Effector memory CD4-positive, alpha-beta T cell (primary cell): Measurements from ENCODE around the gene HOXA6.

Experiments
- DNase-seq, 3 donors: peaks; one replicate each; pipeline ENCODE4 v3.0.0-alpha.2; 2020
- H3K27ac ChIP-seq: 2 replicates; pipeline ENCODE4 v1.7.0; 2013; ENCODE audit warnings: mild to moderate bottlenecking, low read length, moderate library complexity; ENCODE audit not compliant: insufficient read depth, poor library complexity, severe bottlenecking
- H3K27me3 ChIP-seq: replicated peaks from 2 replicates; pipeline ENCODE4 v1.7.0; 2013; ENCODE audit warnings: mild to moderate bottlenecking, low read length; ENCODE audit not compliant: insufficient read depth, control insufficient read depth, poor library complexity, severe bottlenecking
- H3K36me3 ChIP-seq: 2 replicates; pipeline ENCODE4 v1.7.0; 2013; ENCODE audit warnings: mild to moderate bottlenecking, low read length, moderate library complexity; ENCODE audit not compliant: control insufficient read depth, insufficient read depth
- H3K4me1 ChIP-seq: 2 replicates; pipeline ENCODE4 v1.7.0; 2013; ENCODE audit warnings: low read length, mild to moderate bottlenecking; ENCODE audit not compliant: control insufficient read depth, insufficient read depth, poor library complexity, severe bottlenecking
- H3K4me3 ChIP-seq: 2 replicates; pipeline ENCODE4 v1.7.0; 2013; ENCODE audit warnings: low read length, low read depth, mild to moderate bottlenecking; ENCODE audit not compliant: insufficient read depth, poor library complexity, severe bottlenecking
- H3K9me3 ChIP-seq: 2 replicates; pipeline ENCODE4 v1.7.0; 2013; ENCODE audit warnings: mild to moderate bottlenecking, low read length, moderate library complexity; ENCODE audit not compliant: control insufficient read depth

Gene HOXA6

DNA sequence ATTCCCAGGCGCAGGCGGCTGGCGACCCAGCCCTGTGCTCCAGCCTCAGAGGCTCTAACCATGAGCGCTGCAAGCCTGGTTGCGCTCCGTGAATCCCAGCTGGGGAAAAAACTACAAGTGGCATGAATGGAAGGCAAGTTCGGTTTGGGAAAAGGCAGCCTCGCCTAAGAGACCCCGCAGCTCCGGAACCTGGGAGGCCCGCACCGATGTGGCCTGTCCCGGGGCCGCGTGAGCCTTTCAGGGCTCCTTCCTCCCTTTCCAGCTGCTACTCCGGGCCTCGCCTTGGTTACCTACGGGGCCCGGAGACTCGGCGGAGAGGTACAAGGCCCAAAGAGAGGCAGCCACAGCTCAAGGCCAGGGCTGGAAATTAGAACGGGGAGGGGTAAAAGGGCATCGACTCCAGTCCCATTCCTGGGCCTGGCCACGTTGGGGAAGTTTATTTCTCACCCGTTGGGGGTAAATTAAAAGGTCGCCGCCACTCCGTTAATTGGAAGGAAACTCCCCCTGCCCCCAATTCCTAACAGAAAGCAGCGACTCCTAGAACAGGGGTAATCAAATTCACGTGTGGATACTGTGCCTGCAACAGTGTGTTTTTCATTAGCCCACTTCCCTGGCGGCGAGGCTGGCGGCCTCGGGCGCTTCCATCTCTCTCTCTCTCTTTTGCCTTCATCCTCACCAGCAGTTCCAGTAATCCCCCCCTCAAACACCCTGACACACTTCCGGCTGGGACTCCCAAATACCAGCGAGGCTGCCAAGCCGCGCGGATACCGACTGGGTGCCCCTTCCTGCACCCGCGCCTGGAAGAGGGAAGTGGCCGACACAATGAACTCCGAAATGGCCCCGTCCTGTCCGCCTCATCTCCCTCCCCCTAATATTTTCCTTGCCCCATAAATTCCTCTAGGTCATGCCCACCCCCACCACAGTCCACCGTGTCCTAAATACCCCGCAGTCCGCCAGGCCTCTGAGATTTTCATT is 19.2 kb upstream of the HOXA6 start:
- Histone ChIP-seq H3K4me1 (peaks cover 36% of the 10 kb centered on the region), H3K27ac (no peak overlapping the region), H3K9me3 (no peaks in the 10 kb centered on the region), H3K36me3 (no peaks in the 10 kb centered on the region), H3K27me3 (peaks cover 93% of the 10 kb centered on the region), H3K4me3 (no peak overlapping the region)
- DNase-seq = no peak

DNA sequence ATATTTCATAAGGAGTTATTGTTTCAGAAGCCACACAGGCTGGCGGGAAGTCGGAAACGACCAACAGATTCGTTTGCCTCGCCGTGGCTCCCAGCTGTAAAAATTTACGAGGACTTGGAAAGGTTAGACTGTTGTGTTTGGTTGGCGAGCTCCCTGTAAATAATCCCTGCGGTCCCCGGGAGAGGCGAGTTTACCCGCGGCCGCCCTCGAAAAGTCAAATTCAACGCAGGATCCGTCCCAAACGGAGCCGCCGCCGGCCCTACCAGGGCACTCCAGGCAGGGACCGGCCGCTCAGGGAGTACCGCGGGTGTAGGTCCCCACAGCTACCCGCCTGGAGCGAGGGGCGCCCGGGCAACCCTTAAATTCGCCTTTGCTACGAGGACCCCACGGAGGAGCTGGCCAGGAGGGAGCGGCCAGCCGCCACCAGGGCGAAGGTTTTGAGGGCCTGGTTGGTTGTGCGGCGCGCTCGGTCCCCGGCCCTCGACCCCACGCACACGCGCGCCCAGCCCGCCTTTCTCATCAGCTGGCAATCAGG is 18.5 kb upstream of the HOXA6 start:
- DNase-seq = no peak
- H3K4me1 ChIP-seq = peaks cover 40% of the 10 kb centered on the region
- H3K36me3 ChIP-seq = no peaks in the 10 kb centered on the region
- peaks cover 87% of the 10 kb centered on the region for H3K27me3 ChIP-seq
- H3K27ac ChIP-seq = no peak overlapping the region
- H3K9me3 ChIP-seq = no peaks in the 10 kb centered on the region
- no peak overlapping the region for H3K4me3 ChIP-seq

GRCh38 chr7:27165089-27165995 is 17.8 kb upstream of the HOXA6 start, which contains the start of gene HOXA9:
HOXA9 (minus strand) TSS chr7:27165537; CDS start chr7:27165457, 80 bp downstream.
- H3K36me3 ChIP-seq = no peaks in the 10 kb centered on the region
- H3K27ac ChIP-seq = no peak within 1 kb of the TSS
- H3K4me1 ChIP-seq = peaks cover 46% of the 10 kb centered on the region
- H3K4me3 ChIP-seq = no peak within 1 kb of the TSS
- no peak for DNase-seq
- H3K9me3 ChIP-seq = no peaks in the 10 kb centered on the region
- H3K27me3 ChIP-seq = peaks cover 86% of the 10 kb centered on the region

GRCh38 chr7:27164367-27165088 is 17.0 kb upstream of the HOXA6 start:
- H3K9me3 ChIP-seq = no peaks in the 10 kb centered on the region
- peaks cover 86% of the 10 kb centered on the region for H3K27me3 ChIP-seq
- no peak for DNase-seq
- no peak overlapping the region for H3K4me3 ChIP-seq
- H3K36me3 ChIP-seq = no peaks in the 10 kb centered on the region
- H3K4me1 ChIP-seq = peaks cover 44% of the 10 kb centered on the region
- H3K27ac ChIP-seq = no peak overlapping the region

GRCh38 chr7:27164045-27164366 is 16.4 kb upstream of the HOXA6 start:
- DNase-seq = no peak
- Histone ChIP-seq H3K27me3 (peaks cover 86% of the 10 kb centered on the region), H3K4me1 (peaks cover 39% of the 10 kb centered on the region), H3K27ac (no peak overlapping the region), H3K4me3 (no peak overlapping the region), H3K36me3 (no peaks in the 10 kb centered on the region), H3K9me3 (no peaks in the 10 kb centered on the region)

DNA sequence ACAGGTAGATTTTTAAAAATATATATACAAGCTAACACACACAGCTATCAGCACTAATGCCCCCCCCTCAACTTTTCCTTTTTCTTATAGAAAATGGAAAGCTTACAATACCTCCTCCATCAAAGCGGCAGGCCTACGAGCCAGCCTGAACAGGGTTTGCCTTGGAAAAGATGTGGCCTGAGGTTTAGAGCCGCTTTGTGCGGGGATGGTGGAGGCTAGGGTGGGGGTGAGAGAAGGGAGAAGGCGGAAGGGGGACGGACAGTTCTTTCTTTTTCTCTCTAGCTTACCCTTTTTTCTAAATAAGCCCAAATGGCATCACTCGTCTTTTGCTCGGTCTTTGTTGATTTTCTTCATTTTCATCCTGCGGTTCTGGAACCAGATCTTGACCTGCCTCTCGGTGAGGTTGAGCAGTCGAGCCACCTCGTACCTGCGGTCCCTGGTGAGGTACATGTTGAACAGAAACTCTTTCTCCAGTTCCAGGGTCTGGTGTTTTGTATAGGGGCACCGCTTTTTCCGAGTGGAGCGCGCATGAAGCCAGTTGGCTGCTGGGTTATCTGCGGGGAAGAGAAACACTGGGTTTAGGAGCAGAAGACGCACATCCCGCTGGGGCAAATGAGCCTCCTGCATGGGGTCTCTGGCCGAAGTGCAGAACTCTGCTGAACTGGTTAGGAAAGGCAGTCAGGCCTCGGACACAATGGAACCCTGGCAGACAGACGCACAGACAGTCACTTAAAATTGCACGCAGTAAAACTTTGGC is 15.9 kb upstream of the HOXA6 start:
- Histone ChIP-seq H3K27me3 (peaks cover 81% of the 10 kb centered on the region), H3K4me3 (no peak overlapping the region), H3K27ac (no peak overlapping the region), H3K36me3 (no peaks in the 10 kb centered on the region), H3K4me1 (peaks cover 44% of the 10 kb centered on the region), H3K9me3 (no peaks in the 10 kb centered on the region)
- DNase-seq = no peak

GRCh38 chr7:27162561-27163287 is 15.2 kb upstream of the HOXA6 start:
- peaks cover 48% of the 10 kb centered on the region for H3K4me1 ChIP-seq
- H3K27ac ChIP-seq = no peak overlapping the region
- H3K27me3 ChIP-seq = peaks cover 80% of the 10 kb centered on the region
- no peak overlapping the region for H3K4me3 ChIP-seq
- DNase-seq = no peak
- H3K9me3 ChIP-seq = no peaks in the 10 kb centered on the region
- H3K36me3 ChIP-seq = no peaks in the 10 kb centered on the region

- no peak overlapping the region for H3K4me3 ChIP-seq
- no peaks in the 10 kb centered on the region for H3K36me3 ChIP-seq
- peaks cover 48% of the 10 kb centered on the region for H3K4me1 ChIP-seq
- no peaks in the 10 kb centered on the region for H3K9me3 ChIP-seq
- no peak for DNase-seq
- H3K27ac ChIP-seq = no peak overlapping the region
- peaks cover 77% of the 10 kb centered on the region for H3K27me3 ChIP-seq
Measured at GRCh38 chr7:27161721-27162560, 14.4 kb upstream of the HOXA6 start.
